Keratinocyte (primary cell): ENCODE measurements around the gene FICD. TPM values are rescaled to one million over a fixed set of nuclear protein-coding genes. Genes with fewer than 3 reads are reported as not detected.

ENCODE experiments used
- DNase-seq: peaks from one replicate; pipeline ENCODE4 v3.0.0-alpha.2; 2011; ENCODE audit warnings: low read depth, missing footprints, low spot score
- FAIRE-seq: peaks from 2 replicates; lab custom pipeline; 2011; peaks lifted over from hg19 to GRCh38; lab: Jason Lieb, UNC
- H2AFZ ChIP-seq: 2 replicates; pipeline ENCODE4 v1.6.0; 2012; ENCODE audit warnings: low read length, control low read depth, inconsistent platforms; ENCODE audit not compliant: control insufficient read depth
- H3K27ac ChIP-seq: 2 replicates; pipeline ENCODE4 v1.5.1; 2011; ENCODE audit warnings: low read length; ENCODE audit not compliant: control insufficient read depth, insufficient read depth
- H3K27me3 ChIP-seq: 3 replicates; pipeline ENCODE4 v1.6.0; 2011; ENCODE audit warnings: low read length; ENCODE audit not compliant: control insufficient read depth, insufficient read depth; ENCODE audit errors: extremely low read depth
- H3K36me3 ChIP-seq, 2 experiments: 2 replicates in 1 of 2; 3 replicates in 1 of 2; pipeline ENCODE4 v1.5.1; 2011; ENCODE audit warnings: low read length in 2 of 2, mild to moderate bottlenecking in 1 of 2; ENCODE audit not compliant: control insufficient read depth in 2 of 2, insufficient read depth in 2 of 2; ENCODE audit errors: extremely low read depth in 1 of 2
- H3K4me1 ChIP-seq: 3 replicates; pipeline ENCODE4 v1.5.1; 2011; ENCODE audit warnings: low read length; ENCODE audit not compliant: control insufficient read depth, insufficient read depth; ENCODE audit errors: extremely low read depth
- H3K4me2 ChIP-seq: 3 replicates; pipeline ENCODE4 v1.6.0; 2011; ENCODE audit warnings: low read depth, low read length; ENCODE audit not compliant: control insufficient read depth, insufficient read depth; ENCODE audit errors: extremely low read depth
- H3K4me3 ChIP-seq, 3 experiments: fragments of 200-600 bp in 1 of 3; sonication (generic) in 1 of 3; 2 replicates in 2 of 3; 3 replicates in 1 of 3; pipeline ENCODE4 v1.5.1; 2011 to 2016; ENCODE audit warnings: low read length in 3 of 3, mild to moderate bottlenecking in 3 of 3, control low read depth in 2 of 3, inconsistent platforms in 1 of 3, low read depth in 1 of 3, mixed read lengths in 1 of 3, mixed run types in 1 of 3, moderate library complexity in 1 of 3; ENCODE audit not compliant: control insufficient read depth in 2 of 3, insufficient read depth in 2 of 3; ENCODE audit errors: extremely low read depth in 1 of 3
- H3K79me2 ChIP-seq: 2 replicates; pipeline ENCODE4 v1.6.0; 2012; ENCODE audit warnings: low read length; ENCODE audit not compliant: control insufficient read depth, insufficient read depth
- H3K9ac ChIP-seq: 3 replicates; pipeline ENCODE4 v1.6.0; 2011; ENCODE audit warnings: low read length; ENCODE audit not compliant: control insufficient read depth, insufficient read depth; ENCODE audit errors: extremely low read depth
- H3K9me1 ChIP-seq: 3 replicates; pipeline ENCODE4 v1.6.0; 2011; ENCODE audit warnings: low read length; ENCODE audit not compliant: control insufficient read depth, insufficient read depth; ENCODE audit errors: extremely low read depth
- H3K9me3 ChIP-seq: 2 replicates; pipeline ENCODE4 v1.5.1; 2012; ENCODE audit warnings: low read depth, low read length; ENCODE audit not compliant: control insufficient read depth
- H4K20me1 ChIP-seq: 3 replicates; pipeline ENCODE4 v1.6.0; 2011; ENCODE audit warnings: low read length; ENCODE audit not compliant: control insufficient read depth, insufficient read depth; ENCODE audit errors: extremely low read depth
- EZH2 ChIP-seq: IDR thresholded peaks from one replicate; pipeline ENCODE4 v1.6.1; 2012; ENCODE audit warnings: inconsistent platforms, mild to moderate bottlenecking, low read length, moderate library complexity
- dilution Hi-C: fragments of 300-500 bp; cut with MboI; formaldehyde crosslinking; loops from one replicate; pipeline ENCODE4 v1.7.0; 2020; ENCODE audit warnings: low sequenced_read_pairs; ENCODE audit not compliant: extremely low pct_ligation_motif_present
- polyA plus RNA-seq, 5 experiments: library from polyadenylated mRNA; depleted of rRNA in 3 of 5; stranded (reverse) in 3 of 5; stranded (forward) in 1 of 5; unstranded in 1 of 5; fragments of >200 nt; gene quantifications; 1 replicate in 1 of 5; 2 replicates in 3 of 5; 3 replicates in 1 of 5; pipeline versions ENCODE4 v1.2.1 to v1.2.3, GENCODE V29; 2011 to 2012; ENCODE audit warnings: missing spikeins in 2 of 5, low read depth in 1 of 5, low replicate concordance in 1 of 5
- TF ChIP-seq, protein P1 (sequence below), 3 experiments: IDR thresholded peaks in 1 of 3; conservative IDR thresholded peaks in 1 of 3; optimal IDR thresholded peaks in 1 of 3; 2 replicates in 2 of 3; 3 replicates in 1 of 3; pipeline versions ENCODE3 to v1.5.1; 2011; ENCODE audit warnings: low read length in 3 of 3, mild to moderate bottlenecking in 3 of 3, moderate library complexity in 2 of 3, control low read depth in 1 of 3, inconsistent platforms in 1 of 3; ENCODE audit not compliant: insufficient read depth in 2 of 3; ENCODE audit errors: extremely low read depth in 1 of 3

FICD gene
- polyA plus RNA-seq, 1 donor (not counting 4 experiments of a cell fraction or from before 2014, with no cell fraction given), result 0.47 TPM

DNA sequence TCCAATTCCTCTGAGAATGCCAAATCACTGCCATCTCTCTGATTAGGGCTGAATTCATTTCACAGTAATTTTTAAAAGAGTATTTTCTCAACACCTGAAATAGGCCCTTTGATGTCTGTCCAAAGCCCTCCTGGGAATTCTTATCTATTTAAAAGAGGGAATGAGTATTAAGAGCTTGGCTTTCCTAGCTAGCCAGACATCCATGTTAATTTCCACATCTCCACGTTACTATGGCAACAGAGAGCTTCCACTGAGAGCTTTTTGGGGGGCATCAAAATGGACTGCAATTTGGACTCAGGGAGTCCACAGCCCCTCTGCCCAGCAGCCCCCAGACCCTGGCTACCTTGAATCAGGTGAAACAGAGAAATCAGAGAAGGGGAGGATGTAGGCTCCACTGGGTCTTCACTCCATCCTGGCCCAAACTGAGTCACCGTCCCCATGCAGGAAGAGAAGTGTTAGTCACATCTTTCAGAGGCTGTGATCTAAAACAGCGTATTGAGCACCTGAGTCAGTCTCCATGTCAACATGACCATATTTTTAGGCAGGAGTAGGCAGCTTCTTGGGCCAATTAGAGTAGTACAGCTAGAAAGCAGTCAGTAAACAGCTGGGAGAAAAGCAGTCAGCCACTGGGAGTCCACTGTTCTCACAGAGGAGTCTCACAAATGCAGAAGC is 7.0 kb upstream of the FICD start:
- Histone ChIP-seq H2AFZ (no peak overlapping the region), H3K27me3 (no peaks in the 10 kb centered on the region), H3K79me2 (no peaks in the 10 kb centered on the region), H4K20me1 (no peaks in the 10 kb centered on the region), H3K9ac (no peak overlapping the region), H3K27ac (no peak overlapping the region), H3K4me3 (no peak overlapping the region), H3K4me2 (no peak overlapping the region), H3K9me1 (no peaks in the 10 kb centered on the region), H3K4me1 (no peaks in the 10 kb centered on the region), H3K9me3 (no peaks in the 10 kb centered on the region), H3K36me3 (no peaks in the 10 kb centered on the region)
- DNase-seq (no peak), FAIRE-seq (no peak)
- dilution Hi-C loops, result no loop called here
- TF ChIP-seq, protein P1, sequence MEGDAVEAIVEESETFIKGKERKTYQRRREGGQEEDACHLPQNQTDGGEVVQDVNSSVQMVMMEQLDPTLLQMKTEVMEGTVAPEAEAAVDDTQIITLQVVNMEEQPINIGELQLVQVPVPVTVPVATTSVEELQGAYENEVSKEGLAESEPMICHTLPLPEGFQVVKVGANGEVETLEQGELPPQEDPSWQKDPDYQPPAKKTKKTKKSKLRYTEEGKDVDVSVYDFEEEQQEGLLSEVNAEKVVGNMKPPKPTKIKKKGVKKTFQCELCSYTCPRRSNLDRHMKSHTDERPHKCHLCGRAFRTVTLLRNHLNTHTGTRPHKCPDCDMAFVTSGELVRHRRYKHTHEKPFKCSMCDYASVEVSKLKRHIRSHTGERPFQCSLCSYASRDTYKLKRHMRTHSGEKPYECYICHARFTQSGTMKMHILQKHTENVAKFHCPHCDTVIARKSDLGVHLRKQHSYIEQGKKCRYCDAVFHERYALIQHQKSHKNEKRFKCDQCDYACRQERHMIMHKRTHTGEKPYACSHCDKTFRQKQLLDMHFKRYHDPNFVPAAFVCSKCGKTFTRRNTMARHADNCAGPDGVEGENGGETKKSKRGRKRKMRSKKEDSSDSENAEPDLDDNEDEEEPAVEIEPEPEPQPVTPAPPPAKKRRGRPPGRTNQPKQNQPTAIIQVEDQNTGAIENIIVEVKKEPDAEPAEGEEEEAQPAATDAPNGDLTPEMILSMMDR (optimal IDR thresholded peaks at IDR 0.05 in 1 of 3, IDR thresholded peaks at IDR 0.05 in 1 of 3, conservative IDR thresholded peaks at IDR 0.05 in 1 of 3; ENCODE audit: extremely low read depth in 1 of 3, insufficient read depth in 2 of 3, low read length in 3 of 3), result no peak
- TF ChIP-seq EZH2, result no peak

DNA sequence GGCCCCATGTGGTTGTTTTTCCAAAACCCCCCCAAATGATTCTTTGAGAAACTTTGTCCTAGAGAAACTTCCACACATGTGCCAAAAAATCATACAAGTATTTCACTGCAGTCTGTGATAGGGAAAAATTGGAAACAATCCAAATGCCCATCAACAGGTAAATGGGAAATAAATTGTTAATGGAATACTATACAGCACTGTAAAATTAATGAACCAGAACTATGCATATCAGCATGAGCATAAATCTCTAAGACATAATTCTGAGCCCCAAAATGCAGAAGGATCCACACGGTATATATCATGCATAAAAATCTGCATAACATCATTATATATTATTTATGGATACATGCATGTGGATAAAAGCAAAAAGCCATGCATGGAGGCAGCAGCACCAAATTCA is 5.3 kb upstream of the FICD start:
- no peaks in the 10 kb centered on the region for H3K36me3 ChIP-seq
- no peaks in the 10 kb centered on the region for H3K9me3 ChIP-seq
- no peak overlapping the region for H3K4me3 ChIP-seq
- dilution Hi-C loops, result no loop called here
- DNase-seq (no peak), FAIRE-seq (no peak)
- H3K9me1 ChIP-seq, result no peaks in the 10 kb centered on the region
- no peaks in the 10 kb centered on the region for H4K20me1 ChIP-seq
- no peak overlapping the region for H3K4me2 ChIP-seq
- TF ChIP-seq, protein P1 (optimal IDR thresholded peaks at IDR 0.05 in 1 of 3, IDR thresholded peaks at IDR 0.05 in 1 of 3, conservative IDR thresholded peaks at IDR 0.05 in 1 of 3; ENCODE audit: extremely low read depth in 1 of 3, insufficient read depth in 2 of 3, low read length in 3 of 3), result no peak
- no peak for TF ChIP-seq EZH2
- peaks cover 2% of the 10 kb centered on the region for H3K4me1 ChIP-seq
- no peaks in the 10 kb centered on the region for H3K79me2 ChIP-seq
- no peak overlapping the region for H3K27ac ChIP-seq
- H2AFZ ChIP-seq, result no peak overlapping the region
- no peaks in the 10 kb centered on the region for H3K27me3 ChIP-seq
- no peak overlapping the region for H3K9ac ChIP-seq
